NCI-H82 treated with DMSO at 0.1 percent for 48 hours (cell line): Measurements from ENCODE around the gene SPDYE2B.
"Not testable (repeated sequence)": the region's sequence is repeated elsewhere in the genome, so short reads cannot be mapped to it uniquely, and the experiment has no call there.

Experiments used
- DNase-seq: peaks from one replicate; lab custom pipeline; 2025; ENCODE audit not compliant: unreplicated experiment; lab: John Stamatoyannopoulos, UW

SPDYE2B gene

DNA sequence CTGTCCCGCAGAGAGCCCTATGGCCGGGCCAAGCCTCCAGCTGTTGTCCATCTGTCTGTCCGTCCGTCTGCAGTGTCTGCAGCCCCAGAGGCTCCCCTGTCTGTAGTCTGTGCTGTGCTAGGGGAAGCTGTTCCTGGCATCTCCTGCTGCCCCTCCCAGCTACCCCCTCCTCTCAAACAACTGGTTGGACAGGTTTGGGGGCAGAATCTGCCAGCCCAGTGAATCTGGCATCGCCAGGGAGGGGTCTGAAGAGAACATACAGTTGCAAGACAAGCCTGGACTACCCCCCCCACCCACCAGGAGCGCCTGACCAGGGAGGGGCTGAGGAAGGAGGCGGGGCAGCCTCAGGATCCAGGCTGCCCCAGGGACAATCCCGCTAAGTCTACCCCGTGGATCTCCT lies 7.4 kb upstream of the SPDYE2B start, which contains the start of gene UPK3BL1:
Gene UPK3BL1 (minus strand): TSS at position 101 of the 400 bp plus-strand sequence. CDS start 50 bp downstream, at position 51.
- not testable (repeated sequence) for DNase-seq

DNA sequence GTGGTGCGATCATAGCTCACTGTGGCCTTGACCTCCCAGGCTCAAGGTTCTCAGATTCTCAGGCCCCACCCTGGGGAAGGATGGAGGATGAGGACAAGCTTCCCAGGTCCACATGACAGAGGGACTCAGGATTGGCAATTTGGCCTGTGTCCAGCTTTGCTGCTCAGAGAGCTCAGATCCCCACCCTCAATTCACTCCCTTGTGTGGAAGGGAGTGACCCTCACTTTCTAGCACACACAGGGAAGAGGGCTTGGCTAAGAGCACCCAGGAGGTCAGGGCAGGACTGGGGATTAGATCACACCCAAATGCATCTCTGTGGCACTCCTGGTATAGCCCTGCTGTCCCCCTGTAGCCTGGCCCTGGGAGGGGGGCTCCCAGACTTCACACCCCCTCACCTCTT lies 6.7 kb upstream of the SPDYE2B start:
- DNase-seq = not testable (repeated sequence)

DNA sequence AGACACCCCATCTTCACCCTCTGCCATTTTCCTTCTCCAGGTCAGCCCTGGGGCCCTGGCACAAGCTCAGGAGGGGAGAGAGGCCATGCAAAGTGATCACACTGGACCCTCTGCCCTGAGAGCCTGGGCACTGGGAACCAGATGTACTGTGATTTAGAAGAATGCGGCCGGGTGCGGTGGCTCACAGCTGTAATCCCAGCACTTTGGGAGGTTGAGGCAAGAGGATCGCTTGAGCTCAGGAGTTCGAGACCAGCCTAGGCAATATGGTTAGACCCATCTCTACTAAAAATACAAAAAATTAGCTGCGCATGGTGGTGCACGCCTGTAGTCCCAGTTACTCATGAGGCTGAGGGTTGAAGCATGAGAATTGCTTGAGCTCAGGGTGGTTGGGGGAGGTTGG lies 2.3 kb upstream of the SPDYE2B start:
- DNase-seq = not testable (repeated sequence)

DNA sequence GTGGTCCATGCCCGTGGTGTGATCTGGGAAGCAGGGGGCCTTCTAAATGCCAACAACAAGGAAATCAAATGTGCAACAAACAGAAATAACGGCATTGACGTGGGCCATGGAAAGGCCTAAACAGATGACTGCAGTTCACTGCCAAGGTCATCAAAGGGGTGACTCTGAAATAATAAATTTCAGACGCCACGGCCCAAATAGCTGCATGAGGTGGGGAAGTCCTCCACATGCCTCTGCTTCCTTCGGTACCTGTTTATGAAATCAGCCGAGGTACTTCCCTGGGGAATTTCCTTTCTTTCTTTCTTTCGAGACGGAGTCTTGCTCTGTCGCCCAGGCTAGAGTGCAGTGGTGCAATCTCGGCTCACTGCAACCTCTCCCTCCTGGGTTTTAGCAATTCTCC lies 14.6 kb downstream of the SPDYE2B start:
- DNase-seq = not testable (repeated sequence)

DNA sequence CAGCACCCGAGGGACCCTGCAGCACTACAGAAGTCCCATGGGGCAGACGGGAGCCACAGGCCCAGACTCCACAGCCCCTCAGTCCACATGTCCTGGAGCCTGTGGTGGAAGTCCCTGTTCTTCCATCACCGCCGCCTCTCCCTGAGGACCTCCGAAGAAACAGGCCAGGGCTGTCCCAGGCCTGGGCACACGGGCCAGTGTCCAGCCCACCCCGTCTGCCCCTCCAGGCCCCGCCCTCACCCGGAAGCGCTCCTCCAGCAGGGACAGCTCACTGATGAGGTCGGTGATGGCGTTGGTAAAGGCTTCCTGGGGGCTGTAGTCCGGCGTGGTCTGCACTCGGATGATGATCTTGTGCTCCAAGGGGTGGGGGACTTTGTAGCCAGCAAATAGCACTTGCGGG lies 16.7 kb downstream of the SPDYE2B start:
- not testable (repeated sequence) for DNase-seq

DNA sequence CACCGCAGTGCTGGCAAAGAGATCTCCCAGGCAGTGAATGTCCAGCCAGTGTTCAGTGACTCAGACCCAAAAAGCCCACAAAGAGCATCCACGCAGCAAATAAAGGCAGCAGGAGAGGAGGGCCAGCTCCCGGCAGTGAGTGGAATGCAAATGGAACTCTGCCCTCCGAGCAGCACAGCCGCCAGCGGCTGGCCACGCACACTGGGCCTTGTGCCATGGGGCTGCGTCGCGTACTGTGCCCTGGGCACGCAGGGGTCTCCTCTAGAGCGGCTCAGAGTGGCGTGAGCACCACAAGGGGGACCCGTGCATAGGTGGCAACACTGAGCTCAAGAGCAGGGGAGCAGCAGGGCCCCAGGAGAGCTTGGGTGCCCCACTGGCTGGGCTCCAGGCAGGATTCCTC lies 17.4 kb downstream of the SPDYE2B start:
- DNase-seq = not testable (repeated sequence)

DNA sequence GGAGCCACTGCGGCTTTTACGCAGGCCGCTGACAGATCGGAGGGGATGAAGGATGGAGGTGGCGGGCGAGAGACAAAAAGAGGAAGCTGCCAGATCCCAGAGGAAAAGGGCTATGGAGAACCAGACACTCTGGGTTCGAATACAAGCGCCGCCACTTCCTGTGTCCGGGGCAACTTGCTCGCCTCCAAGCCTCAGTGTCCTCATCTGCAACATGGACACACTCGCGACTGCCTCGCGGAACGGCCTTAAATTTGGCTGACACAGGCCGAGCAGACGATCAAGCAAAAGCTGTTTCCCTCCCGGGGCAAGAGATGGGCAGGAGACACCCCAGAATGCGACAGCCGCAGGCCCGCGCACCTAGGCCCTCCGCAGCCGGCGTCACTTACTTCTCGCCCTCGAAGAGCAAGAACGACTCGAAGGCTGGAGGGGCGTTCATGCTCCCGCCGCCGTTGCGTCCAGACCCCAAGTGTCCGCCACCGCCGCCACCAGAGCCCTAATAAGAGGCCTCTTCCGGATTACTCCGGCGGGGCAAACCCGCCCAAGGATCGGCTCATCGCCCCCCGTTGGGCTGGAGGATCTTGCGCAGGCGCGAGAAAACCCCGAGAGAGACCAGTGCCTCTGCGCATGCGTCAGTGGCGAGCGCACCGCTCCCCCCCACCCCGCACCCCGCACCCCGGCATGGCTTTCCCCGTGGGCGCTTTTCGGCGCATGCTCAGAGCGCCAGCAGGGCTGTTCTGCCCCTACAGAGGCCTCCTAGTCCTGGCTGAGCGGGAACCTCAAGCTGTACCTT lies 21.2 kb downstream of the SPDYE2B start, which contains the start of gene POLR2J2:
Gene POLR2J2 (minus strand): TSS at position 498 of the 790 bp plus-strand sequence. CDS start 62 bp downstream, at position 436.
- not testable (repeated sequence) for DNase-seq

DNA sequence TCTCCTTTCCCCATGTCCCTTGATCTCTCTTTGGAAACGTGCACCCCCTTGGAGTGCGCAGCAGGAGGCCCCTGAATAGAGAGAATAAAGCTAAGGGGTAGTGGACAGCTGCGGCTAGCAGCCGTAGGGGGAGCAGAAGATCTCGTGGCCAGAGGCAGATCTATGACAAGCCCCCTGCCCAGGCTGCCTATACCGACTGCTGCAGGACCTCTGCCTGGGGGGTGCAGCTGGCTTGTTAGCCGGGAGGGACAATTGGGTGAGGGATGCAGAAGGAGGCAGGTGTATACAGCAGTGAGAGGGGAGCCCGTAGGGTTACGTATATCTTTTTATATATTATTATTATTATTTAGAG lies 21.8 kb downstream of the SPDYE2B start:
- DNase-seq = not testable (repeated sequence)

DNA sequence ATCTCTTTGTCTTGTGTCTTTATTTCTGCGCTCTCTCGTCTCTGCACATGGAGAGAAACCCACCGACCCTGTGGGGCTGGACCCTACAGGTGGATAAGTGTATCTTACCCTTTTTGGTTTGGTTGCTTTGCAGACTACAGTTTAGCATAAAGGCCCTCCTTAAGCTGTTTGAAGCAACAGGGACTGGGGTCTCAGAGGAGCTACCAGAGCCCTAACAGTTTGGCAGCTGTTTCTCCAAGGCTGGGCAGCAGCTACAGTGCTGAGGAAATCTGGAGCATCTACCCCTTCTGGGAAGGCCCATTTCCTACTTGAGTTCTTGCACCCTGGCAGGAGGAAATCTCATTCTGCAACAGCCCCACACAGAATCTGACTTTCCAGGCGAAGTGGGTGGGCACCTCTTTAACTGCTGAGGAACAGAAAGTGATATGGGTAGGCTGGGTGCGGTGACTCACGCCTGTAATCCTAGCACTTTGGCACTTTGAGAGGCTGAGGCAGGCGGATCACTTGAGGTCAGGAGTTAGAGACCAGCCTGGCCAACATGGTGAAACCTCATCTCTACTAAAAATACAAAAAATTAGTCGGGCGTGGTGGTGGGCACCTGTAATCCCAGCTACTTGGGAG lies 23.4 kb downstream of the SPDYE2B start:
- DNase-seq = not testable (repeated sequence)

DNA sequence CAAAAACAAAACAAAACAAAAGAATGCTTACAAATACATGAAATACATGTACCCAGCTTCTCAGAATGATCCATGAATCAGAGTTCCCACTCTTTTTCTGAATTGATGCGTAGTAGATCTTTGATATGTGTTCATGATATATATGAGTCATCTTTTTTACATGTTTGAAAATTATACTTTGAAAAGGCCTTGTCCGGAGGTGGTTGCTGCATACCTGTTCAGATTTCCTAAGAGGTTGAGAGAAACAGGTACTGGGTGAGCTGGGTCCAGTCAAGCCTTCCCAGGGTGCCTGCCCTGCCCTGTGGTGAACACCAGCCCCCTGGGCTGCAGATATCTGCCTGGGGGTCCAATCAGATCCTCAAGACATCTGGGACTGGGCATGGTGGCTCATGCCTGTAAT lies 25.4 kb downstream of the SPDYE2B start:
- not testable (repeated sequence) for DNase-seq

DNA sequence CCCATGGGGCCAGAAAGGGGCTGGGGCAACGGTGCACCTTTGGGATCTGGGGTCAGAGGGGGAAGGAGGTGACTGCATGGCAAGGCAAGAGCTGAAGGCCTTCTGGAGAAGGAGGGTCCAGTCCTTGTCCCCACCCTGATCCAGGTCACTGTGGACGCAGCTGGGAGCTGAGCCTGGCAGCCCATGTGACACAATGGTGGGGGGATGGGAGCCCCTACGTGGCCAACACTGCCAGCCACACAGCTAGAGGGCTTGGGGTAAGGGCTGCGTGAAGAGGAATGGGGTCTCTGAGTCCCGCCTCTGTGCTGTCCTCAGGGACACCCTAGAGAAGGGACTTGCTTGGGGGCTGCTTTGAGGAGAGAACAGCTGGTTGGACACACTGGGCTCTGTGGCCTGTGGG lies 30.7 kb downstream of the SPDYE2B start:
- DNase-seq = not testable (repeated sequence)

DNA sequence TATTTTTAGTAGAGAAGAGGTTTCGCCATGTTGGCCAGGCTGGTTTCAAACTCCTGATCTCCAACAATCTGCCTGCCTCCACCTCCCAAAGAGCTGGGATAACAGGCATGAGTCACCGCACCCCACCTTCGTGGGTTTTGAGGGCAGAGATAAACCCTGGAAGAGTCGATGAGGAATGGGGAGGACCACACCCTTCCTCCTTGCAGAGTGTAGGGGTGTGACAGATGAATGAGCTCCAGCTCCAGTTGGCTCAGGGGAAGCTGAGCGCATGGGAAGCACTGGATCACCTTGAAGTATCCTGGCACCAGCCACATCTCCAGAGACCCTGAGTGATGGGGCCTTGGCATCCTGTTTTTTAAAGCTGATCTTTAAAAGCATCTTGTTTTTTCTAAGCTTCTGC lies 32.4 kb downstream of the SPDYE2B start:
- DNase-seq = not testable (repeated sequence)

DNA sequence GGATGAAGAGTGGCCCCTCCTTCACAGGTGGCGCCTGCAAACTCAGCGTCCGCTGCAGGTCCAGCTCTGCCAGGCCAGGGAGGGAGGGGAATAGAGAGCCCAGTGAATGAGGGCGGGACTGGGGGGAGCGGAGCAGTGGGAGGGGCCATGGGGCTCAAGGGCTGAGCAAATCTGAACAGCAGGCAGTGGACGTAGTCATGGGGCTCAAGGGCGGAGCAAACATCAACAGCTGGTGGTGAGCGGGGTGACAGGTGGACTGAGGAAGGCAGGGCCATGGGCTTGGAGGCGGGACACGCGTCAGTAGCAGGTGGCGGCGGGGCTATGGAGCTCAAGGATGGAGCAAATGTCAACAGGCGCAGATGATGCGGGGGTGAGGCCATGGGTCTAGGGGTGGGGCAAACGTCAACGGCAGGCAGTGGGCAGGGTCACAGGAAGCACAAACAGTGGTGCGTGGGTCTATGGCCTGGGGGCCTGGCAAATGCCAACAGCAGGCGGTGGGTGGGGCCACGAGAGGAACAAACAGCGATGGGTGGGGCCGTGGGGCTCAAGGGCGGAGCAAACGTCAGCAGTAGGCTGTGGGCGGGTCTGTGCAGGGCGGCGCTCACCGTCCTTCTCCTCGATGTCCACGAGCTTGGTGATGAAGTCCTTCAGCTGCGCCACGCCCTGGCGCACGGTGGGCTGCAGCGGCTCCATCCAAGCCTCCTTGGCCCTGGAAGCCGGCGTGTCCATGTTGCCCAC lies 38.3 kb downstream of the SPDYE2B start:
- DNase-seq = not testable (repeated sequence)

DNA sequence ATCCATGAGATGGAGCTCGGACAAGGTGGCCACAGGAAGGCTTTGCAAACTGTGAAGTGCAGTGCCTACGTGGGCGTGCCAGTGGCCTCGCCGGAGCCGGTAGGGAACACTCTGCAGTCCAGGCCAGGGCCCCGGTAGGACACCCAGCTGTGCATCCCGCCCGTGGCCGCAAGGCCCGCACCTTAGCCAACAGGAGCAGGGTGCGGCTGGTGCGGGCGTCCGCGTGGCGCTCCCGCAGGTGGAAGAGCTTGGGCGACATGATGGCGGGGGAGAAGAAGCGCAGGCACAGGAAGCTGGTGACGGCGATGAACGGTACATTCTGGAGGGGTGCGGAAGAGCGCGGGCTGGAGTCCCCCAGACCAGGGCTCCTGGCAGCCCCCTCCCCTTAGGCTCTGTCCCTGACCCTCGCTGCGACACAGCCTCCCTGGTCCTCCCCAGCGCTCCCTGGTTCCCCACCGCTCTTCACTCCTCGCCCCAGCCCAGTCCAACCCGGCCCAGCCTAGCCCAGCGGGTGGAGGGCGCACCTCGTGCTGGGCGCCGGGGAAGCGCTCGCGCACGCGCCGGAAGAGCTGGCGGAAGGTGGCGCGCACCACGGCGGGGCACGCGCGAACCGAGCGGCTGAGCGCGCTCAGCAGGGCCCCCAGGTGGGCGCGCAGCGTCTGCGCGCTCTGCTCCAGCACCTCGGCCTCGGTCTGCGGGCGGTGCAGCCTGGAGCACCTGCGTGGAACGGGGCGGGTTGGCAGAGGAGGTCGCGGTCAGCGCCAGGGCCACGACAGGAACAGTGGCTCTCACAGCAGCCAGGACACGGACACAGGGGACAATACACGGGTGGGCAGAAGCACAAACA lies 39.5 kb downstream of the SPDYE2B start:
- DNase-seq = not testable (repeated sequence)

DNA sequence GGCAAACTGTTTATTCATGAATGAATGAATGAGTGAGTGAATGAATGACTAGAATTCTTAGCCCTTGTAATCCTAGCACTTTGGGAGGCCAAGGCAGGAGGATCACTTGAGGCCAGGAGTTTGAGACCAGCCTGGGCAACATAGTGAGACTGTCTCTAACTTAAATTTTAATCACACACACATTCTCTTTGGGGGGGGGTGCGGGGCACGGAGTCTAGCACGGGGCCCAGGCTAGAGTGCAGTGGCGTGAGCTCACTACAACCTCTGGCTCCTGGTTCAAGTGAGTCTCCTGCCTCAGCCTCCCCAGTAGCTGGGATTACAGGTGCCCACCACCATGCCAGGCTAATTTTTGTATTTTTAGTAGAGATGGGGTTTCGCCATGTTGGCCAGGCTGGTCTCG lies 40.5 kb downstream of the SPDYE2B start:
- DNase-seq = not testable (repeated sequence)

DNA sequence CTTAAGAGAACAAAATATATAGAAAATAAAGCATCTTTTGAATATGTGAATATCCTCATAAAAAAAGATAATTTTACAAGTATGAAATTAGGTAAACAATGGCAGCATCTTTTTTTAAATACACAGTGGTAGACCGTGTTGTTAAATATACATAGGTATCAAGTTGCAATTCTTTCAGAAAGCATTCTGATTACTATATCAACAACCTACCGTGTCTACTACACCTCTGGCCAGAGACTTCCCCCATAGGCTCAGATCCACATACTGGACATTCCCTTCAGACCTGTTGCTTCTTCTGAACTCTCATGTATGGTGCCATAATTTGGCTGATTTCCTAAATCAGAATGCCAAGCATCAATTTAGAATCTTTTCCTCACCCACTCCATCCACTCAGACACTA lies 43.9 kb downstream of the SPDYE2B start:
- DNase-seq = not testable (repeated sequence)

DNA sequence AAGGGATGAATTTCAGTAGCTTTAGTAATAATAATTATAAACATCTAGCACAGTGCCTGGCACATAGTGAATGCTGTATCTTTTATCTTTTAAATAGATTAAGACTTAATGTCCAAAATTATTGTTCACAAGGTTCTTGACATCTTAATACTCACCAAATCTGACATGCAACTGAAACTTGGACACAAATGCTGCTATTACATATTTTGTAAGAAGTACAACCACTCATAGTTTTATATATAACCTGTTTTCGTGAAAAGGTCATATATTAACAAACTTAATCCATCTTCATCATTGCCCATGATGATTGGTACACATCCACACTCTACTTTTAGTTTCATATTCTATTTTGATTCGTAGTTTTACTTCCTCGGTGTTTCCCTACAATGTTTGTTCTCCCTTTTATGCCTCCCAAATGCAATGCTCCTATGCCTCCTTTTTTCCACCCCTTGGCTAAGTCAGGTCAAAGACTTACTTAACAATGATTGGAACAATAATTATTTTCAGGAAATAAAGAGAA lies 45.0 kb downstream of the SPDYE2B start:
- not testable (repeated sequence) for DNase-seq

DNA sequence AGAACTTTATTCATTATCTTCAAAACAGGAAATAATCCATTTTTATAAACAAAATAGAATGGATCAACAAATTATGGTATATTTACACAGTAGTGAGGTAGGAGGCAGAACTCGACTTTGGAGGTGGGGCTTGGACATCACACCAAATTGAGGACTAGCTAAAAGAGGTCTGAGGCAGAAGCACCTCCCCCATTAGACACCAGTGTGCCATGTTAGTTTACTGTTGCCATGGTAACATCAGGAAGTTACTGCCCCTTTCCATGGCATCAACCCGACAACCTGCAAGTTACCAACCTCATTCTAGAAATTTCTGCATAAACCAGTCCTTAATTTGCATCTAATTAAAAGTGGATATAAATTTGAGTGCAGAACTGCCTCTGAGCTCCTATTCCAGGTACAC lies 45.9 kb downstream of the SPDYE2B start:
- DNase-seq = not testable (repeated sequence)

DNA sequence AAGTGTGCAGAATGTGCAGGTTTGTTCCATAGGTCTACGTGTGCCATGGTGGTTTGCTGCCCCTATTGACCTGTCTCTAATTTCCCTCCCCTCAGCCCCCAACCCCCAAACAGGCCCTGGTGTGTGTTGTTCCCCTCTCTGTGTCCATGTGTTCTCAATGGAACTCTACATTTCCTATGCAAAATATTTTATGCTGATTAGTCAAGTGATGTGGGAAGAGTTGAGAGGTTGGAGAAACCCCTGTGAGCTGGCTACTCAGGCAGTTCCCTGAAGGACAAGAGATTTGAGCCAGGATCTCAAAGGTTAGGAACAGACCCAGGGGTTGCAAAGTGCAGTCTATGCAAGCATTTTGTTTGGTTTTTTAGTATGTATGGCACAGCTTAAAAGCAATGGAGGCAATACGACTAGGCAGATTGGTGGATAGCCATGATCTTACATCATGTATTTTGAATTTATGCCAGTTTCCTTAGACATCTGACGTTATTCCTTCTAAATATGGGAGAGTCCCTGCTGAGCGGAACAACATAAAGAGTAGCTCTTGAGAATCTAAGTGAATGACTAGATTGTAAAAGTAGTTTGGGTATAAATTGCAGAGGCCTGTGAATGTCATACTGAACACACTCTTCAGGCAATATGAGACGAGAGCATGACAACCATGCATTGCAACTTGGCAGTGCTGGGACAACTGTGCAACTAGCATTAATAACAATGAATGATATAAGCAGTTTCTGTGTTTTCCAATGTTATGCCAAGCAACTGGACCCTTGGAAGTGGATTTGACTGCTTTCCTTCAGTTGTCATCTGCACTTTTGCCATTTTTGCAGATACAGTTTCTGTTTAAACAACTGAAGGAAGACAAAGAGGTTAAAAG lies 47.8 kb downstream of the SPDYE2B start:
- not testable (repeated sequence) for DNase-seq
